ENCODE results near the gene COPG2.
"Not testable (repeated sequence)": the region's sequence is repeated elsewhere in the genome, so short reads cannot be mapped to it uniquely, and the experiment has no call there.

The COPG2 gene, protein sequence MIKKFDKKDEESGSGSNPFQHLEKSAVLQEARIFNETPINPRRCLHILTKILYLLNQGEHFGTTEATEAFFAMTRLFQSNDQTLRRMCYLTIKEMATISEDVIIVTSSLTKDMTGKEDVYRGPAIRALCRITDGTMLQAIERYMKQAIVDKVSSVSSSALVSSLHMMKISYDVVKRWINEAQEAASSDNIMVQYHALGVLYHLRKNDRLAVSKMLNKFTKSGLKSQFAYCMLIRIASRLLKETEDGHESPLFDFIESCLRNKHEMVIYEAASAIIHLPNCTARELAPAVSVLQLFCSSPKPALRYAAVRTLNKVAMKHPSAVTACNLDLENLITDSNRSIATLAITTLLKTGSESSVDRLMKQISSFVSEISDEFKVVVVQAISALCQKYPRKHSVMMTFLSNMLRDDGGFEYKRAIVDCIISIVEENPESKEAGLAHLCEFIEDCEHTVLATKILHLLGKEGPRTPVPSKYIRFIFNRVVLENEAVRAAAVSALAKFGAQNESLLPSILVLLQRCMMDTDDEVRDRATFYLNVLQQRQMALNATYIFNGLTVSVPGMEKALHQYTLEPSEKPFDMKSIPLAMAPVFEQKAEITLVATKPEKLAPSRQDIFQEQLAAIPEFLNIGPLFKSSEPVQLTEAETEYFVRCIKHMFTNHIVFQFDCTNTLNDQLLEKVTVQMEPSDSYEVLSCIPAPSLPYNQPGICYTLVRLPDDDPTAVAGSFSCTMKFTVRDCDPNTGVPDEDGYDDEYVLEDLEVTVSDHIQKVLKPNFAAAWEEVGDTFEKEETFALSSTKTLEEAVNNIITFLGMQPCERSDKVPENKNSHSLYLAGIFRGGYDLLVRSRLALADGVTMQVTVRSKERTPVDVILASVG

DNA sequence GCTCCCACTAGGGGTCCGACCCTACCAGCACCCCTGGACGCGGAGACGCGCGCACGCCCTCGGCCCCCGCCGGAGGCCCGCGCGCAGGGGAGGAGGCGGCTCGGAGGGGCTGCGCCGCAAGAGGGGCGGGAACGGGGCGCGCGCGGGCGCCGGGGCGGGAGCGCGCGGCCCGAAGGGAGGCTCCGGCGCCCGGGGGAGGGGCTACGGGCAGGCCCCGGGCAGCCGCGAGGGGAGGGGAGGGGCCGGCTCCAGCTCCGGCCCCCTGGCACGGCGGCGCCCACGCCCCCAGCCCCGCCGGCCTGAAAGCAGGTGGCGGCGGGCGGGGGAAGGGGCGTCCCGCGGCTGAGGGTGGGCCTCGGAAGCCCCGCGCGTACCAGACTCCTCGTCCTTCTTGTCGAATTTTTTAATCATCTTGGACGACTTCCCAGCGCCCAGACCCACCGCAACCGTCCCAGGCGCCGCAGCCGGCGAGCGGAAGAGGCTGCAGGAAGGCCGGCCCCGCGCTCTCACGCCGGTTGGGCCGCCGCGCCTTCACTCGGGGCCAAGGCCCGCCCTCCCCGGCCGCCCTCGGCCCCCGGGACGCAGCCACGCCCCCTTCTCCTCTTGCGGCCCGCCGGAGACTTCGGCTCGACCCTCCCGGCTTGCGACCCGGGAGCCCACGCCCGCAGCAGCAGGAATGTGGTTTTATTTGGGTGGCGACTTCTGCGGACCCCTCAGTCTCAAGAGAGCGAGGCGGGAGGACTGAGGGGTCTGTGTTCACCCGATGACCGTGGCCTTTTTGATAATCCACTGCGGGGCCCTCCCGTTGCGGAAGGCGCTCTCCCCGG lies at the start of gene COPG2:
TSS of gene COPG2 (minus strand) at position 491 of the 827 bp plus-strand sequence. CDS start at position 411, 80 bp downstream.
- peak; percentile 84 for DNase-seq

DNA sequence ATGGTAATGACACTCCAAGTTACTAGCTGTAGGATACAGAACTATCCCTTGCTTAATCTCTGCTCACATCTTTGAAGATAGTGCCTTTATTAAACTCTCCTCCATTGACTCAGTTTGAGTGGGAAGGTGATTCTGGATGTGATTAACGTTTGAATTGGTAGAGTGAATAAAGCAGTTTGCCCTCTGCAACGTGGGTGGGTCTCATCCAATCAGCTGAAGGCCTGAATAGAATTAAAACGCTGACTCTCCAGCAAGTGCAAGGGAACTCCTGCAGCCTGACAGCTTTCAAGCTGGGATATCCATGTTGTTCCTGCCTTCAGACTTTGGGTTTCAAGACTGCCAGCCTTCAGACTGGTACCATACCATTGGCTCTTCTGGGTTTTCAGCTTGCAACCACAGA lies 43.9 kb upstream of the COPG2 start:
- no peak for DNase-seq

DNA sequence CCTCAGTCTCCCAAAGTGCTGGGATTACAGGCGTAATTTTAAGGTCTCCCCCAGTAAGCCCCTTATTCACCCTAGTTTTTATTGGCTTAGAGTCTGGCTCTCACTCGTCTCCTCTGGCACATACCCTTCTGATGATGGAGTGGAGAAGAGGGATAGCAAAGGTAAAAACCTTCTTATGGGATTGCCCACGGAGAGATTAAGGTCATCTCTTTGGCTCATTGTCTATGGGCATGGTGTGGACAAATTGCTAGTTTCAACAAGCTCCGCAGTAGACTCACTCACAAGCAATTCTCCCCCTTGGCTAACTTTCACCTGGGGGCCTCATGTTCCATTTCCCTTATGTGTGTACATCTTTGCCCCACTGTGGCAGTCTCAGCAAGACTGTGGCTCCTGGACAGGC lies 40.2 kb upstream of the COPG2 start:
- no peak for DNase-seq

DNA sequence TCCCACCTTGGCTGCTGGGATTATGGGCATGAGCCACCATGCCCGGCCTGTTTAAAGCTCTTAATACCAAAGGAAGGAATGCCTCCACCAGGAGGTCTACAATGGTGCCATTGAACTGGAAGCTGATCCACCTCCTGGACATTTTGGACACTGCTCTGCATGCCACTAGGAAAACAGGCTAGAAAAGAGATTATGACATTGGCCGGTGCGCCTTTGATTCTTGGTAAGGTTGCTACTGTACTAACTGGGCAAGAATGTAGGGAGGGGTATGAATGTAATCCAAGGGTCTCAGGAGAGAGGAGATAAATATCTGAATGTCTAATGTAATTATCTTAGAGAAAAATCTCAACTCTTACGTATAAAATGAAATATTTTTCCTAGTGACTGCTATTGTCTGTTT lies 39.5 kb upstream of the COPG2 start:
- no peak for DNase-seq

DNA sequence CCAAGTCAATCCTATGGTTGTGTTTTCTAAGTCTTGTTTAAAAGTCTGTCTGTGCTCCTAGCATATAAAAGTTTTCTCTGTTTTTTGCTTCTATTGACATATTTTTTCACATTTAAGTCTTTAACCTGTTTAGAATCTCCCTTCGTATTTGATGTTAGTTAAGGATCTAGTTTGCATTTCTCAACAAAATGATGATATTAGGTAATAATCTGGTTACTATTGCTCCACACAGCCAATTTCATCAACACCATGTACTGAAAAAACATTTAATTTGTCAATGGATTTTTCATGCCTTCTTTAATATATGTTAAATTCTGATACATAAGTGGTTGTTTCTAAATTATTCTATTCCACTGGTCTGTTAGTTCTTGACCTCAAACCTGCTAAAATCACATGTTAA lies 35.3 kb upstream of the COPG2 start:
- DNase-seq = no peak

DNA sequence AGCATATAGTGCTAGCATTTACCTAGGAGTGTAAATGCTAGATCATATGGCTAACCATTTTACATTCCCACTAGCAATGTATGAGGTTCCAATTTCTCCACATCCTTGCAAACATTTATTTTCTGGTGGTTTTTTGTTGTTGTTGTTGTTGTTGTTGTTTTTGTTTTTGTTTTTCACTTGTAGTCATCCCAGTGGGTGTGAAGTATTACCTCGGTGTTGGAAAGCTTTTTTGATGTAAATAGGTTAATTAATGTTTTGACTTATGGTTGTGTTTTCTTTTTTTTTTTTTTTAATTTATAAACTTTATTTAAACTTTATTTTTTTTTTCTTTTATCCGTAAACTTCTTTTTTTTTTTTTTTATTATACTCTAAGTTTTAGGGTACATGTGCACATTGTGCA lies 33.1 kb upstream of the COPG2 start:
- no peak for DNase-seq

DNA sequence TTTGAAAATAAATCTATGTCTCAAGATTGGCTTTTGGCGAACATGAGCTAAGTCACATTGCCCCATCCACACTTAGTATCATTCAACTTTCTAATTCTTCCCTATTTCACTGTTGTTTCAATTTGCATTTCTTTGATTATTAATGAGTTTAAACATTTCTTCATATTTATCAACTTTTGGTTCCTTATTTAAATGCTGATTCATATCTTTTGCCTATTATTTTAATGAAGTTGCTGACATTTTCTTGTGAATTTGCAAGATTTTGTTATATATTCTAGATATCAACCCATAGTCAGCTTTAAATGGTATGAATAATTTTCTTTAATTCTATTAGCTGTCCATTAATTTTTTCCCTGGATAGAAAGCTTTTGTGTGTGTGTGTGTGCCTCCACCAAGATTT lies 32.2 kb upstream of the COPG2 start:
- no peak for DNase-seq

DNA sequence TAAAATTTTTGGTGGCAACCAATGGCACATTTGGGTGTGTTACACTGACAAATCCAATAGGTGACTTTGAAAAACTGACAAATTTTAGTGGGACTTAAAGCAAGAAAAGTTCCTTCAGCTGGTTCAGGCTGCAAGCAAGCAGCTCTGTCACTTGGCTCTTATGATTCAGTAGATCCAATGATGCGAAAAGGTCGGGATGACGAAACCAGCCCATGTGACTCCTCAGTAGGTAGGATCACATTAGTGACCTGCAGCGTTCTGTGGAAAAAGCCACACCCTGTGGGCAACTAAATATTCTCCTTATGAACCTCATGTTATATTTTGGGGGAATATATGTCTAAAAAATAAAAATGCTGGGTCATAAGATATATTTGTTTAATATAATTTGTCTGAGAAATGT lies 31.1 kb upstream of the COPG2 start:
- DNase-seq = no peak

DNA sequence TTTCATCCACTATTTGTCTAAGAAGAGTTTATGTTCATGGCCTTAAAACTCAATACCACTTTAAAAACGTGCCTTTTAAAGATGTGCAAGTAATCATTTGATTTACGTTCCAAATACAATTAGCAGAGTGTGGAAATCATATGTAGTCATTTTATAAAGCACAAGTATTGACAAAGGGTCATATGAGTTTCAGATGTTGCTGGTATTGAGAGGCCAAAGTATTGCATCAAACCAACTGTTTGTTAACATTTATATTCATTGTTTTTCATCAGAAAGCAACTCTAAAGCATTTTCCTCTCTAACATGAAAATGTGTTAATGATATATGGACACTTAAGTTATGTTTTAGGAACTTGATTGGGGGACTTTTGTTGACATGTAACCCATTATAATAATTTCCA lies 29.3 kb upstream of the COPG2 start:
- no peak for DNase-seq

DNA sequence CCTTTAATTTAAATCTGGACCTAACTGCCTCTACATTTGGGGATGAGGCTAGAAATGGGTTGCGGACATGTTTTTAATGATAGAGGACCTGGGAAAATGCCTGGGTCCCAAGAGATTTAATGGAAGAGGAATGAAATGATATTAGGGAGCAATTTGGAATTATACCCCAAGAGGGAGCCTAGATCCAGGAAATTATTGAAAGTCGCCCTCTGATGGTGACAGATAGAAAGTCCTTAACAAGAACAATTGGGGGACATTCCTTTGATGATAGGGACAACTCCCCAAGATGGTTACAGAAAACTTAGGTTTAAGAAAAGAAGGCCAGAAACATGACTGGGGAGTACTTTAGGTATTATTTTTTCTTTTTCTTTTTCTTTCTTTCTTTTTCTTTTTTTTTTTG lies 27.3 kb upstream of the COPG2 start:
- peak; percentile 44 for DNase-seq

DNA sequence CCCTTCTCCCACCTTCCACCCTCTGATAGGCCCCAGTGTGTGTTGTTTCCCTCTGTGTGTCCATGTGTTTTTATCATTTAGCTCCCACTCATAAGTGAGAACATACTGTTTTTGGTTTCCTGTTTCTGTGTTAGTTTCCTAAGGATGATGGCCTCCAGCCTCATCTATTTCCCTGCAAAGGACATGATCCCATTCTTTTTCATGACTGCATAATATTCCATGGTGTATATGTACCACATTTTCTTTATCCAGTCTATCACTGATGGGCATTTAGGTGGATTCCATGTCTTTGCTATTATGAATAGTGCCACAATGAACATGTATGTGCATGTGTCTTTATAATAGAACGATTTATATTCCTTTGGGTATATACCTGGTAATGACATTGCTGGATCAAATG lies 23.8 kb upstream of the COPG2 start:
- not testable (repeated sequence) for DNase-seq

DNA sequence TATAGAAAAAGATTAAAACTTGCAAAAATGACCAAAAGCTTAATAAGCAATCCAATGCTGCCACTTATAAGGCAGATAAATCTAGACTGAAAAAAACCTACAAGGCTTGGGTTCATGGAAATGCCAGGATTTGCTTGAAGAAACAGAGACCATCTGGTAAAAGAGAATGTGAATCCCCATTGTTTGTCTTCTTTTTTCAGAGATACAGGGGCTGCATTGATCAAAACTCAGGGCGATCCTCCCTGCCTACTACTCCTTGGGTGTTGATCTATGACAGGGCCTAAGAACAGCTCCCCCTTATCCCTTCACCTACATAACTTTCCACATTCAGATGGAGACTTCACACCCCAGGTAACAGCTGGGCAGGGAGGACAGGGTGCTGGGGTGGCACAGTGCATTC lies 21.1 kb upstream of the COPG2 start:
- no peak for DNase-seq

DNA sequence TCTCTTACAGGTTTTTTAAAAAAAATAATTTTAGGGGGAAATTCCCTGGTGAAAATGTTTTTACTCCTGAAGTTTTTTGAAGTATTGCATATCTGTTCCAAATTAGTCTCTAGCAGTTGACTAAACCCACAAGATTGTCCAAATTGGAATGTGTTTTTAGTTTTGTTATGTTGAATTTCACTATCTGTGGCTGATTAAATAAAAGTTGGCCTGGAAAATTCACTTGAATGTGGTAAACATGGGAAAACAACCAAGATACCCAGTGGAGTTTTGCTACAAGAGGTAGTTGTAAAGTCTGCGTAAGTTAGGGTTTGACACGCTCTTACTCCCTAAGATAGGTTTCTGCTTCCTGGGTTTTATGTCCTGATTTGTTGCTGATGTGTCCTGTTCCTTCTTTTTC lies 14.5 kb upstream of the COPG2 start:
- no peak for DNase-seq

DNA sequence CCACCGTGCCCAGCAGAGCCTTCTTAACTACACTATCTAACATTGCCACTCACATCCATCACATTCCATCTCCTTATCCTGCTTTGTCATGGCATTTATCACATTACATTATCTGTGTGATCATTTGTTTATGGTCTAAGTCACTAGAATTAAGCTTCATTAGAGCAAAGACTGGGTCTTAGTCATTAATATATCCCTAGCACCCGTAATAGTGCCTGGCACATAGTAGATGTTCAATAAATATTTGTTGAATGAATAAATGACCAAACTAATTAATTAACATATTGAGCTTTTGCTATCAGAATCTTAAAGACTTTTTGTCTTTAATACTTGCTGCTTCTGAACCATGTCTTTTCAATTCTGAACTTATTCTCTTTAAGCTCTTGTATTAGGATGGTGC lies 5.9 kb upstream of the COPG2 start:
- no peak for DNase-seq

DNA sequence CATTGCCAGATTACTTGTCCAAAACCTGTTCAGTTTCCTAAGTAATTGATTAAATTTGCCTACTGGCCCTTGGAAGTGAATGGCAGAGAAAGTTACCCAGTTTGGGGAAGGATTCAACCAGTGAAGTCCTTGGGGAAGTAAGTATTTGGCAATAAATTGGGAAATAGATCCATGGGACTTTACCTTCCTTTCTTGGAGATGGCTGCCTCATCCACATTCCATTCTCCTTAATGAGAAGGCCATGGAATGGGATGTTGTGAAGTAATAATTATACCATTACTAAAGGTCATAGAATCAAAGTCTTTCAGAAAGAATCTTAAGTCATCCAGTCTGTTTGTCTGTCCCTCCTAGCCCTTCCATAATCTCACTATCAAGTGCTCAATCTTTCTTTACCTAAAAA lies 4.5 kb upstream of the COPG2 start:
- peak; percentile 8 for DNase-seq

DNA sequence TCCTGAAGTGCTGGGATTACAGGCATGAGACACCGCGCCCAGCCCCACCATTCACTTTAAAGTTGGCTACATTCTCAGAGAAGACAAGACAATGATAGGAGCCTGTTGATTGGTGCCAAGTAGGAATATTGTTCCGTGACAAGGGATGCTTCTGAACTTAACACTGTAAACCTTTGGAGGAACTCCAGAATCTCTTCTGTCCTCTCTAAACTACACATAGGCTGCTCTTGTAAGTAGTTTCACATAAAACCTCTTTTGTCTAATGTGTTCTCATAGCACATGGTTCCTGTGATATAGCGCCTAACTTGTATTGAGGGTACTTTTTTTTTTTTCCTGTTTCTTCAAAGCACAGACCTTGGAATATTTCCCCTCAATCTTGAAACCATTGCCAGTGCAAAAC lies 3.6 kb upstream of the COPG2 start:
- no peak for DNase-seq

DNA sequence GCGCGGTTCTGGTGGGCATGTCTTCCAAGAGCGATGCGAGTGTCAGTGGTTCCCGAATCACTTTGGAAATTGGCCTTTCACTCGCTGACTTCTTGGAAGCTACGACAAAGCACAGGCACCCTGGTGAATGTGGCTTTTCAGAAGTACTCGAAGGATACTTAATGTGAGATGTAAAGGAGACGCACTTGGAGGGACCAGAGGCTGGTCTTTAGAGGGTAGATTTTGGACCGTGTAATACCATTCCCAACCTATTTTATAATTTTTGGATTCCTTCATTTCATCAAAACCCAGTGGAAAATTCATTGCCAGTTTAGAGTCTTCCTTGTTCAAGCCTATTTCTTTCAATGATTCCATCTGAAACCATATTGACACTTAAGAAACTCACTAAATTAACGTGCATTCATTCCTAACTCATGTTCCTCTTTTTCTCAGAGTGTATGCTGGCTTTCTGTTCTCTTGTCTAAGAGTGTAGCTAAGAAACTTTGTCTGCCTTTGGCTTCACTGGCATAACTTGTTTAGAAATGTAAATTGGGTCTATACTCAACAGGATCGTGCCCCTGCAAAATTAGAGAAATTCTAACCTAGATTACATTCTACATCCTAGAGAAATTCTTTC lies 645 bp upstream of the COPG2 start:
- DNase-seq = no peak

DNA sequence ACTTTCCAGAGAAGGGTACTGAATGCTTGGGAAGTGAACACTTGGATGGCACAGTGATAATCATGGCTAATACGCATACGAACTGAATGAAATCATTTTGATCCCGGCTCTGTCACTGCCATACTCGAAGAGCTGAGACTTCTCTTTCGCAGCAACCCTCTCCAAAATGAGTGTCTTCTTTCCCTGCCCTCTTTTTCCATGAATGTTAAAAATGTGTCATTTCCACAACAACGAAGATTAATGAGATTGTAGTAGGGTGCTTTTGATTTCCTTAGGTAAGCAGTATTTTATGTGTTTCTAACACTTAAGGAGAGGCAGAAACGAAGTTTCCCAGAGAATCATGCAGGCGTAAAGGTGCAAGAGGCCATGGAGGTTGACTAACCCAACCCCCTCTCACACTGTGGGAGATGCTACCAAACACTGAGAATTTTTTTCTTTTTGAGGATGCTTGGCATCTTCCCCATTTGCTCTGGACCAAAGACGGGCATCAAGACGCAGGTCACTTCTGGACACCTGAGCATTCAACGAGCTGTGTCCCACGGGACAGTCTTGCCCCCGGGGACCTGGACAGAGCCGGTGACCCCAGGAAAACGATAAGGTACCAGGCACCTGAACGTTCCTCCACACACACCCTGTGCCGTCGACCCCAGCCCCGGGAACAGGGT lies 823 bp downstream of the COPG2 start:
- peak; percentile 11 for DNase-seq

DNA sequence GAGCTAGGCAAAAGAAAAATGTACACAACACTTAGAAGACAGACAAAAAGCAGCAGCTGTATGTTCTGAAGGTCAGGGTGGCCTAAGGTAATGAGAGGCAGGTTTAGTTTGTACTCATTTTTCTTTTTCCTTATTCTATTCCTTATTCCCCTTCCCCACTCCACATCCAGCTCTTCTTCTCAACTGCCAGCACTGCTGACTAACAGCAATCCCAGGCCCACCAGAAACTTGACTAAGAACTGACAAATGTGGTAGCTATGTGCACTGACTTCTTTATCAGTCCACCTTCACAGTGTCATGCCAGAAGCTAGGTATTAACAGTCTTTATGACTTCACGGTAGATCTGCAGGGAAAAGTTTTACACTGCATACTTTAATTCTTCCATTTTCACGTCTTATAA lies 6.1 kb downstream of the COPG2 start:
- no peak for DNase-seq

DNA sequence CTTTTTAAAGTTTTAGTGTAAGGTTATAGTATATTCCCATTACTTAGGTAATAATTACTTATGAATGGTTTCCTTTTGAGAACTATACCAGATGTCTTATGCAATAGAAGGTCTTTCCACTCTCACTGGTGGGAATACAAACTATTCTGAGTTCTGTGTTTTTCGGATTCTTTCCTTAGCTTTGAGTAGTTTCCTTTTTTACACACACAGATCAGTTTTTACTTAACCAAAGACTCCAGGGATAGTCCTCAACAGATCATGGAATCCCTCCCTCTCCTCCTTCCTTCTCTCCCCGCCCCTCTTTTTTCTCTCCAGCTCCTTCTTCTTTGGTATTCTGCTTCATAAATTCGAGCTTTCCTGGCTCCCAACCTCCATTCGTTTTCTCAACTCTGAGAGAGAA lies 13.3 kb downstream of the COPG2 start:
- no peak for DNase-seq

DNA sequence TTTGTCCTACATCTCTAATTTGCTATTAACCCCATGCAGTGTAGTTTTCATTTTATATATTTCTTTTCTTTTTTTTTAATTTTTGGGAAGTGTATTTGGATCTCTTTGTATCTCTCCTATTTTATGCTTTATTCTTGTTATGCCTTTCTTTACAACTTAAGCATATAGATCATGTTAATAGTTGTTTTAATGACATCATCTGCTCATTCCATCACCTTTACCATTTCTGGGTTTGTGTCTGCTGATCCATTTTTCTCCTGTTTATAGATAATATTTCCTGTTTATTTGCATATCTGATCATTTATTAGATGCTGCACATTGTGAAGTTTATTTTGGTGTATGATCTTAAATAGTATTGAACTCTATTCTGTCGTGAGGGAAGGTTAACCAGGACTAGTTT lies 13.7 kb downstream of the COPG2 start:
- no peak for DNase-seq

DNA sequence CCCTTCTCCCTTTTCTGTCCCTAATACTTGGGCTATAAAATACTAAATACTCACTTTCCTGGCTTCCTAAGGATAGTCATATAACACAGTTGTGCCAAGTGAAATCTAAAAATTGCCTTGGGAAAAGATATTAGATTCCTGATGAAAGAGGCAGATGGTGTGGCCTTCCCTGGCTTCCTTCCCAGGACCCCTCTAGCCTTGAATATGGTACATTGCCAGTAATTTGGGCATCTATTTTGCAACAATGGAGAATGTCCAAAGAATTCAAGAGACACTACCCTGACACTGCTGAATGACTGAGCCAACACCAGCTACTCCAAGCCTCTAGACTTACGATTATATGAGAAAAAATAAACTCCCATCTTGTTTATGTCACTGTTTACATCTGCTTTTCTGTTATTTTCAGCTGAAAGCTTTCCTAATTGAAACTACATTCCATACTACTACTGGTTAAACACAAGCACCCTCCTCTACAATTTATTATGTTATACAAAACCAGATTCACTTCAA lies 17.9 kb downstream of the COPG2 start:
- DNase-seq = peak; percentile 11

All from EL (cell line).